Islet precursor cell (in vitro differentiated cells): Measurements from ENCODE around the gene SLC5A4.

ENCODE experiments used
- DNase-seq: peaks from one replicate; pipeline ENCODE4 v3.0.0-alpha.2; 2018

SLC5A4 gene

DNA sequence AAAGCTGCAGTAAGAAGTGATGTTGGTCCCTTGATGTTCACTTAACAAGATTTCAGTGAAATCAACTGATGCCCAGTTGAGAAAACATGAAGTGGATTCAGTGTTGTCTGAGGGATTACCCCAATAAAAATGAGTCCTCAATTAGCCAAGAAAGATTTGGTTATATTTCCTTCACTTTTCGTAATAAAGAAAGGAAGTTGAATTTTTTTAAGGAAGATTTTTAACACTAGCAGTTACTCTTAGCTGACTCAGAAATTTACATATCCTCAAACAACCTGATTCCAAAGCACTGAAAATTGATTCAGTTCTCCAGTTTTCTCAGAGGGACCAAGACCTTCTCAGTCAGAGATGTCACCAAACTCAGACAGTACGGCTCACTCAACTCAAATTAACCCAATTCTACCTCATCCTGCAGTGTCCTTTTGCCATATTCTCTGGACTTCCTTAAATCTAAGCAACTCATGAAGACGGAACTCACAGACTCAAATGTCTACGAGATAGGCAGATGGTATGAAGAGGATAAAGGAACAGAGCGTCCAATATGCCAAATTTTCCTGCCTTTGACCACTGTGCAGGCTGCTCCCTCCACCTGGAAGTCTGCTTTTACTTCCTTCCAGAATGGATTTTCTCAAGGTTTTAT, 22.8 kb downstream of the SLC5A4 start:
- no peak for DNase-seq

- DNase-seq, result no peak
Measured at GRCh38 chr22:32226326-32227104, 28.6 kb downstream of the SLC5A4 start.

DNA sequence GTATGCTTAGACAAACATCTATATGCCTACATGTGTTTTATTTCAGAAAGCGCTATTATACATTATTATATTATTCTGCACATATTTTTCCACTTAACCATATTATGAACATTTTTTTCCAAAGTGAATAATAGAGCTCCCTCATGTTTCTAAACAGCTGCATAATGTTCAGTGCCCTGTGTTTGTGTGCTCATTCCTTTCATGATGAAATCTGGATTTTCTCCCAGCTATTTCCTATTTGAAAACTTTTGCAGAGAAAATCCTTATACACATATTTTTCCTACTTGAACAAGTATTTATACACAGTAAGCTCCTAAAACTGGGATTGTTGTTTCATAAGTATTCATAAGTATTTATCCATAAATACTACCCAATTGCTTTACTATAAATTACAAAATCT, 32.2 kb downstream of the SLC5A4 start:
- DNase-seq, result no peak

DNA sequence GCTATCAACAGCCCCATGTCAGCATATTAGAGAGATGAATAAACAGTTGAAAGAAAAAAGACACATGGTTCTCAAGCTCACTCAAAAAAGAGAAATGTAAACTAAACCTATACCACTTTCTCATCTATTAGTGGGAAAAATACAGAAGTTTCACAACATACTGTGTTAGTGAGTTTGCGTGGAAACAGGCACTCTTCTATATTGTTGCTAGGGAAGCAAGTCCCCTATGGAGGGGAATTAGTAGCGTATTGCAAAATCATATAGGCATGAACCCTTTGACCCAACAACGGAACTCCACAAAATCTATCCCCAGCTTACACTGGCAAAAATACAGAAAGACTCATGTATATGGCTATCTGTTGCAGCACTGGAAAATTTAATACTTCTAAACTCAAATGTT, 36.1 kb downstream of the SLC5A4 start:
- DNase-seq, result no peak

GRCh38 chr22:32218470-32218869, 36.7 kb downstream of the SLC5A4 start:
- no peak for DNase-seq

DNA sequence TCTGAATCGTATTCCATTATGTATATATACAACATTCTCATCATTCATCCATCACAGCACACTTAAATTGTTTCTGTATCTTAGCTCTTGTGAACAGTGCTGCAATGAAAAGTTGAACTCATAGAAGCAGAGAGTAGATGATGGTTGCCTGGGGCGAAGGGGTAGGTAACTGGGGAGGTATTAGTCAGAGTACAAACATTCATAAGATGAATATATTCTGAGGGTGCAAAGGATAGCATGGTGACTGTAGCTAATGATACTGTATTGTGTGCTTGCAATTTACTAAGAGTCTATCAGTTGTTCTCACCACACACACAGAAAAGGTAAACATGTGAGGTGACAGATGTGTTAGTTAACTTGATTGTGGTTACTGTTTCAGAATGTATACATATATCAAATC, 37.7 kb downstream of the SLC5A4 start:
- DNase-seq, result no peak

GRCh38 chr22:32216911-32217310, 38.2 kb downstream of the SLC5A4 start:
- DNase-seq, result no peak

DNA sequence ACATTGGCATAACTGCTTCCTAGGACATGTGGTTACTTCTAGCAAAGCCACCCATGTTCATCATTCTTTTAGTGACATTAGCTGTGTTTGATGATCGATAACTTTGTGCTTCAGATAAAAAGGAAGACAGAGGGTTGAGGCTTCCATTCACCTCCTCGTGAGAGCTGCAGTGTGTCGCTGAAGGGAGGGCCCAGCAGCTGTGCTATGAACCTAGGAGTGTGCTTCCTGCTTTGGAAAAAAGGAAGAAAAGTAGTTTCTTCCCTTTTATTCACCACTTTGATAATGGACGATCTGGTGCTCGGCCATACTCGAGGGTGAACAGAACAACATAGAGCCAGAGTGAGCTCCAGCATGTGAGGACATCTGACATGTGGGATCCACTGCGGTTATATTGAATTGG, 44.1 kb downstream of the SLC5A4 start:
- no peak for DNase-seq

GRCh38 chr22:32208681-32209080, 46.5 kb downstream of the SLC5A4 start:
- DNase-seq, result no peak

- DNase-seq, result no peak
Measured at GRCh38 chr22:32207971-32208480, 47.1 kb downstream of the SLC5A4 start.

DNA sequence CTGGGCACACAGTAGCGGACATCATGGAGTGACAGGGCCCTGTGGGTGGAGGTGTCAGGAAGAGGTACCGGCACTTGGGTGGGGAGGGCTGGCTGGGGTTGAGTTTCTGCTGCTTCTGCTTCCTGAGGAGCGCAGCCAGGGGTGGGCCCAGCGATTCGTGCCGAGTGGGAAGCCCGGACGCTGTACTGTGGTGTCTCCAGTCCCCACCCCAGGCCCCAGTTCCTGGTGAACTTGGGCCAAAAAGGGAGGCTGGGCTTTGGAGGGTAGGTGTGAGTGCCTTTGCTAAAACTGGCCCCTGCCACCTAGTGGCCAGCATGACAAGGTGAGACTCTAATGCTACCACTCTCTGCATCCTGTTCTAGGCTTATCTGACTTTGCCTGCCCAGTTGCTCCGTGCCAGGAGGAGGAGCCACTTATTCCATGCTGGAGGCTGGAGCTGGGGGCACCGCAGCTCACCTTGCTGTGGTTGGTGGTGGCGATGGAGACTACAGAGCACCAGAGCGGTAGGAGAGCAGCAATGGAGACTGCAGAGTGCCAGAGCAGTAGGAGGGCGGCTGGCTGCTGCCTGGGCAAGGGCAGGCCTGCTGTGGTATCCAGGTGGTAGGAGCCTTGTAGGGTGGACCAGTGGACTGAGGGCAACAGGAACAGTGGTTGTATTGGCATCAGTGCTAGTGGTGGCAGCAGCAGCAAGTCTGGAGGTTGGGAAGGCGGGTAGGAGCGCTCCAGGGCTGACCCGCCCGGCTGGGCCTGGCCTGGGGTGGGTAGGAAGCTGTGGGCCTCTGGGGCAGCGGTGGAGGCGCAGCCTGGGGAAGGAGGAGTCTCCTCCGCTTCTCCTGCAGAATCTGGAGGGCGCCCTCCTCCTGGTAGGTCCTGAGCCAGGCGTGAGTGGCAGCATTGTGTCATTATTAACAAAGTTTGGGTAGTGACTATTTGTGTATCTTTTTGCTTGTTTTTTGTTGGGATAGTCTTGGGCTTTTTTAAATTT, 48.1 kb downstream of the SLC5A4 start:
- DNase-seq, result peak; percentile 71

- peak; percentile 53 for DNase-seq
Measured at GRCh38 chr22:32205974-32206773, 49.0 kb downstream of the SLC5A4 start.

DNA sequence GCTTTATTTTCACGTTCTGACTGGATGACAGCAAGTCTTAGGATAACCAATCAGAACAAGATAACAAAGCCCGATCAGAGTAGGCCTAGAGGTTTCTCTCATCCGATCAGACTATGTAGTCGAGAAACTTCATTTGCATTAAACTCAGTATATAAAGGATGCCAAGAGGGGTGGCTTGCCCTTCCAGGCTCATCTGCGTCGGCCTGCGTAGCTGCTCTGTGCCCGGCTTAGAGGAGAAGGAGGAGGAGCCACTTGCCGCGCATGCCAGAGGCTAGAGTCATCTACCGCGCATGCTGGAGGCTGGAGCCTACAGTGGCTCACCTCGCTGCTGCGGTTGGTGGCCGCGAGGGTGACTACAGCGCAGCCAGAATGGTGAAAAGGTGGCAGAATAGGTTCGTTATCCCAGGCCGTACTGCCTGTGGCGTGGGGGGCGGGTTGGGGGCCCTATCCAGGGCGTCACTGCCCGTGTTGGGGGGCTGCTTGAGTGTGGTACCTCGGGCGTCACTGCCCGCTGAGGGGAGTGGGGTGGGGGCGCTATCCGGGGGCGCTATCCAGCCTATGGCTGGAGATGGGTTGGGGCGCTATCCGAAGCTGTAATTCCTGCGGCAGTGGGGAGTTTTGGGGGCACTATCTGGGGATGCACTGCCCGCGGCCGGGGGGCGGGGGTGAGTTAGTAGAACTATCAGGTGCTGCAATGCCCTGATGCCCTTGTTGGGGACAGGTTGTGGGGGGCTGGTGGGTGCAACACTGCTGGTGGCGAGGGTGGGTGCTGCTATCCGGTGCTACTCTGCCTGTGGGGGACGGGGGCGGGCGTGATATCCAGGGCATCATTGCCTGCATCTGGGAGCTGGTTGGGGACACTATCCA, 50.1 kb downstream of the SLC5A4 start, which contains the start of gene RFPL2:
RFPL2 (minus strand) TSS at position 218 of the 867 bp plus-strand sequence. CDS start 2,622 bp downstream, outside the sequence.
- DNase-seq, result peak; percentile 94

DNA sequence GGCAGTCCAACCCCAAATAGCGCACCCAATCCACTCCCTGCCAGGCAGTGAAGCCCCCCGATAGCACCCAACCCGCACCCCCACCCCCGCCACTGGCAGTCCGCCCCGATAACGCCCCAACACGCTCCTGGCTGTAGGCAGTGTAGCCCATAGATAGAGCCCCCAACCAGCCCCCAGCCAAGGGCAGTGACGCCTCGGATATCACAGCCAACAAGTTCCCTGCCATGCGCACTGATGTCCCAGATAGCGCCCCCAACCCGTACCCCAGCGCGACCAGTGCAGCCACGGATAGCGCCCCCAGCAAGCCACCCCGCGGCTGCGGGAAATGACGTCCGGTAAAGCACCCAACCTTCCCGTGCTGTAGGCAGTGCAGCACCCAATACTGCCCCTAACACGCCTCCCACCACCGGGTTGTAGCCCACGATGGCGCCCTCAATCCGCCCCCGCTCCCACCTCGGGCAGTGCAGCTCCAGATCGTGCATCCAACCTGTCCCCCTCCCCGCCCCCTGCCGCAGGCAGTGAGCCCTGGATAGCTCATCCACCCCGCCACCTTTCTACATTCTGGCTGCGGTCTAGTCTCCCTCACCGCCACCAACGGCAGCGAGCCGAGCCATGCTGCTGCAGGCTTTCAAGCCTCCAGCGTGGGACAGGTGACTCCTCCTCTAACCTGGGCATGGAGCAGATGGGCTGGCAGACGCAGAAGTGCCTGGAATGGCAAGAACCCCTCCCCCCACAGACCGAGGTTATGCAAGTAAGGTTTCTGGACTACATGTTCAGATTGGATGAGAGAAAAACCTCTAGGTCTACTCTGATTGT, 50.9 kb downstream of the SLC5A4 start:
- peak; percentile 77 for DNase-seq

DNA sequence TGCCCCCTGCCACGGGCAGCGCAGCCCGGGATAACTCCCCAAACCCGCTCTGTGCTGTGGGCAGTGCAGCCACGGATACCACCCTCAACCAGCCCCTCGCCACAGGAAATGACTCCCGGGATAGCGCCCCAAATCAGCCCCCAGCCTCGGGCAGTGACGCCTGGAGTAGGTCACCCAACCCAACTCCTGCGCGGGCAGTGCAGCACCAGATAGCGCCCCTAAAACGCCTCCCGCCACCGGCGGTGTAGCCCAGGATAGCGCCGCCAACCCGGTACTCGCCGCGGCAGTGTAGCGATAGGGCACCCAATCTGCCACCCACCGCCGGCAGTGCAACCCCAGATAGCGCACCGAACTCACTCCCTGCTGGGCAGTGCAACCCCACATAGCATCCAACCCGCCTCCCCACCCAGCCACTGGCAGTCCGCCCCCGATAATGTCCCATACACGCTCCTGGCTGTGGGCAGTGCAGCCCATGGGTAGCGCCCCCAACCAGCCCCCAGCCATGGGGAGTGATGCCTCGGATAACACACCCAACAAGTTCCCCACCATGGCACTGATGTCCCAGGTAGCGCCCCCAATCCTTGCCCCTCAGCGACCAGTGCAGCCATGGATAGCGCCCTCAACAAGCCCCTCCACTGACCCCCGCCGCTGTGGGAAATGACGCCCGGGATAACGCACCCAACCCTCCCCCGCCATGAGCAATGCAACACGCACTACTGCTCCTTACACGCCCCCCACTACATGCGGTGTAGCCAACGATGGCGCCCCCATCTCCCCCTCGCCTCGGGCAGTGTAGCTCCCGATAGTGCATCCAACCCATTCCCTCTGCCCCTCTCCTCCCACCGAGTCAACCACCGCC, 51.7 kb downstream of the SLC5A4 start:
- DNase-seq, result no peak

DNA sequence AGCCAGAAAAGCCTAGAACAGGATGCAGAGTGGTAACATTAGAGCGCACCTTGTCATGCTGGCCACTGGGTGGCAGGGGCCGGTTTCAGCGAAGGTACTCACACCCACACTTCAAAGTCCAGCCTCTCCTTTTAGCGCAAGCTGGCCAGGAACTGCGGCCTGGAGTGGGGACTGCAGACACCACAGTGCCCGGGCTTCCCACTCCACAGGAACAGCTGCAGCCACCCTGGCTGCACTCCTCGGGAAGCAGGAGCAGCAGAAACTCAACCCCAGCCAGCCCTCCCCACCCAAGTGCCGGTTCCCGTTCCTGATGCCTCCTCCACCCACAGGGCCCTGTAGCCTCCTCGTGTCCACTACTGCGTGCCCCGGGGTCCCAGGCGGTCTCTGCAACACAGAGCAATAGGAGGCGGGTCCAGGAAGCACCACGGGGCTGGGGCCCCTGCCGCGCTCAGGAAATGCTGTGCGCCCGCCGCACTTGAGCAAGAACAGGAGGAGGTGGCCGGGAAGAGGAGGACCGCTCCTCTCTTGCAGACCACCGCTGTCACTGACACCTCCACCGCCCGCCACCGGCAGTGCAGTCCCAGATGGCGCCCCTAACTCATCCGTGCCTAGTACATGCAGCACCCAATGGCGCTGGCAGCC, 52.5 kb downstream of the SLC5A4 start:
- DNase-seq, result peak; percentile 86

DNA sequence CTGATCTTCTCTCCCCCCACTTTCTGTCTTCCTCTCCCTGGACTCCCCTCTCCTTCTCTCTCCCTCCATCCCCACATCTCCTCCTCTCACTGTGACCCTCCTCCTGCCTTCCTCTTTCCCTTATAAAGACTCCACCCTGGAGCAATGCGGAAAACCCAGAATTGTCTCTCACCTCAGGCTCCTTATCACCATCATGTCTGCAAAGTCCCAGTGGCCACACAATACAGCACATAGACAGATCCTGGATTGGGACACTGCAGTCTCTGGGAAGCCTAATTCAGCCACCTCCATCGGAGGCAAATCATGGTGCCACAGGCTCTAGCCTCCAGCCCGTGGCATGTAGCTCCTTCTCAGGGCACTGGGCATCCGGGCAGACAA, 53.0 kb downstream of the SLC5A4 start:
- DNase-seq, result no peak

- DNase-seq, result no peak
Measured at GRCh38 chr22:32200752-32201151, 54.4 kb downstream of the SLC5A4 start.

- DNase-seq, result peak; percentile 29
Measured at GRCh38 chr22:32199961-32200360, 55.2 kb downstream of the SLC5A4 start.
